Measurements from ENCODE around the gene EFL1.
"Not testable (repeated sequence)": the region's sequence is repeated elsewhere in the genome, so short reads cannot be mapped to it uniquely, and the experiment has no call there.

EFL1 gene

DNA sequence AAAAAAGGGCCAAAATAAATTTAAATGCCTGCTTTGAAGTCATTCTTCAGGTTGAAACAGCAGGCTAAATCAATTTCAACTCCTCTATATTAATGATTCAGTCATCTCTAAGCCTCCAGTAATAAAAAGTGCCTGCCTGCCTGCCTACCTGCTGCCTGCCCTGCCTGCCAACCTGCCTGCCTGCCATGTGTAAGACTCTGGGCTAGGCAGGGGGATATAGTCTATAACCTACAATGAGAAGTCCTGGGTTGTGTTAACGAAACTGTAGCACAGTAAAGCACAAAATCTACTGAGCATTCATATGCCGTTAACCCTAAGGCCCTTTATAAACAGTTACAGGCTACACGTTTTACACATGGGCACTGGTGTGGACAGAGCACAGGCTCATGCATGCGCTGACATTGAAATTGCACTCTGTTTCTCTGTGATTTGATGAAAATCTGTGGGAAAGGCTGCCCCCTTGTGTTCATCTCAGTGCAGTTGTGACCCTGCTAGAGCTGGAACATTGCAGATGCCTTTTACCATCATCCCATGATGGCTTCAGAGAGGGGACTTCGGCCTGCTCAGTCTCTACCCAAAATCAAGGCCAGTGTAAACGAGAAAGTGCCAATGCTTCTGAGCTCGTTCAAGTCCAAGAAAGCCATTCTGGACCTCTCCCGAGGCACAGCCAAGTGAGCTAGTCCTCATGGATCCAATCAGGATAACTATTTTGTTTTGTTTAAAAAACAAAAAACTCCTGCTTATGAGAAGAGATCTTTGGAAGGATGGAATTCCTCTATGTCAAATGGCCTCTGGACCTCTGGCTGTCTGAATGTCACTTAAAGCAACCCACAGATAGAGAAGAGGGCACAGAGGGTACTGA lies 64.6 kb downstream of the EFL1 start:
- peak; percentile 50 for DNase-seq (ENCODE audit: low spot score)

DNA sequence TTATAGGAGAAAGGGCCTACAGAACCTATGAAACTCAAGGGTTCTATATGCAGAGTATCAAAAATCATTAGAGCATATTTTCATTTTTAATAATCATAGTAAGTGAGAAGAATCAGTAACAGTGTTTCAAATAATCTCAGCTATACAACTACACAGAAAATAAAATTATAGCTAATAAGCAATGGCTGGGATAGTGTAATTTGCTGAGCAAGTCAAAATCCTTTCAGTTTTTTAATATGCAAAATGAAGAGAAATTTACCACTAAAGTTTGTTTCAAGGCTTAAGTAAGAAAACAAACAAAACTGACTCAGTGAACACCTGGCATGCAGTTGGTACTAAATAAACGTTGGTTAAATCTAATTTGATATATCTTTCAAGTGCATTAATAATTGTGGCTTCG lies 66.2 kb downstream of the EFL1 start:
- DNase-seq (ENCODE audit: low spot score), result no peak

DNA sequence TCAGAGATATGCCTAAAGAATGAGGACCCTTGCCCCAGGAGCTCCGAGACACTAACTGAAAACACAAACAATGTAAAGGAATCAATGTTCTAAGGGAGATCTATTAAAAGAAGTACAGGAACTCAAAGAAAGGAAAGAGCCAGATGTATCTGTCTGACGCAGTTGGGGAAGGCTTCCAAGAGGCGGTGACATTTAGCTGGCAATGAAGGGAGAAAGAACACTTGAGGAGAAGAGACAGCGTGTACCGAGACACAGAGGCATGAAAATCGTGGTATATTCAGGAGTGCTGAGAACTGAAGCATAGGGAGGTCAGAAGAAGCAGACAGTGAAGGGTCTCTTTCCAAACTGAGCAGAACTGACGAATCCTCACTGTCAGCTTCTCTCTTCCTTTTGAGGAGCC lies 66.7 kb downstream of the EFL1 start:
- DNase-seq (ENCODE audit: low spot score), result not testable (repeated sequence)

DNA sequence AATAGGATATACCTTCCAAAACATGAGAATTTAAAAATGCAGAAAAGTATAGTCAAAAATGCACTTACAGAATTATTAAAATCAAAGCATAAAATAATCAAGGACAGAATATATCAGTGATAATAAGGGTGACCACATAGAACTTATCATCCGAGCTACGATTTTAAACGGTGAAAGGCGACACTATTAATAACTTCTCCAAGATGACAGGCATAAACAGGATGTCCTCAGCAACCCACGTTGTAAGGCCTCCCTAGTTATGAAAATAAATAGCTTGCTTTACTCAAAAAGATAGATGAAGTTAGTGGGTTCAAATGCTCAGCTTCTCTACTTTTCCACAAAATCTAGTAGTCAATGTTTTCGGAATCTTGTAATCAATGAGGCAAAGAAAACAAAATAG lies 68.0 kb downstream of the EFL1 start:
- DNase-seq (ENCODE audit: low spot score), result not testable (repeated sequence)

DNA sequence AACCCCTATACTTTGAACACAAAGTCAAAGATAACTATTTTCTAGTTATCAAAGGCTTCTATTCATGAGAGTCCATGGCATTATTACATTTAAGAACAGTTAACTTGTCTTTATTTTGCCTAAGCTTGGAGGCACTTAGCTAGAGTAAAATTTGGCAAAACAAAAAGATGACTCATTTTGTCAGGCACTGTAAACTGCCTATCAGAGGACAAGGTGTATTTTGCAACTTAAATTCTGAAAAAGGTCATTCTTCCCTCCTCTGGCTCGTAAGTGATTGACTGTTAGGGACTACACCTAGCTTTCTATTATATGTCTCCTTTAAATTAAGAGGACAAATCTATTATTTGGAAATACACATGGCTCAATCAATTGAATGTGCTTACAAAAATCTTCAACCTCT lies 69.1 kb downstream of the EFL1 start:
- DNase-seq (ENCODE audit: low spot score), result not testable (repeated sequence)

DNA sequence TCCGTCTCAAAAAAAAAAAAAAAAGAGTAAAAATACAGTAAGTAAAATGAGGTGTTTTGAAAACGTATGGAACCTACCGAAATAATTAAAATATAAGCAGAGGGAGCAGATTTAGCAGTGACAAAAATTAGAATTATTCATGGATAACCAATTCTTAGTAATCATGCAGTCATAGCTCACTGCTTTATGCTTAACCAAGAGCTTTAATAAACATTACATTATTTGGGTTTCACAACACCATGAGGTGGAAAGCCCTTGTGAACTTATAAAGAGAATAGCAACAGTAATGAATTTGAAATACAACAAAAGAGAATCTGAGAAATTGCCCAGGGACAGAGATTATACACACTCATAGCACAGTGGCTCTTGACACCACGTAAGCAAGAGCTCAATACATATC lies 70.1 kb downstream of the EFL1 start:
- DNase-seq (ENCODE audit: low spot score), result not testable (repeated sequence)

DNA sequence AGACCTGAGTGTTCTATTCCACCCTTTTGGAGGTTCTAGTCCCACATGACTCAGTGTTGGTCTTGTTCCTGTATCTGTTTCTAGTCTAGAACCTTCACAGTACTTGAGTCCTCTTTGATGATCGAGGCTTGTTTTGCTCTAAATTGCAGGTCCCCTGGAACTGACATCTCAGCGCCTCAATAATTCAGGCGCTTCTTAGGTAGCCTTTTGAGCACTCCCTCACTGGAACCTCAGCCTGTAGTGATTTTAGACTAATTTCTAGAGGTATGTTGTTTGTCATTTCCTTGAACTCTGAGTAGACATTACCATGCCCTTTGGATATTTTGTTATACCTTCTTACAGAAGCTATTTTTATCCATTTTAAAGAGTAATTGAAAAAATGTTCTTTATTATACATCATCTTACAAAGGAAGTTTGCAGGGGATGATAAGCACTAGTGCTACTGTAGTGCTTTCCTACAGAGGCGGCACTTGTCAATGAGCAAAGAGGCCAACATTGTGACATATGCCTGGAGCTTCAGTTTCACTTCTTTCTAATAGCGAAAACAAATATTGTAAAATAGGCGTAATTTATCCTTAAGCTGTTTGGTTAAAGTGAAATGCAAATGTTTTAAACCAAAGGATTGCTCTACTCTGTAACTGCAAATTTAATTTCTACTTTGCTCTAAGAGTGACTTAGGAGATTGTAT lies 75.7 kb downstream of the EFL1 start:
- DNase-seq (ENCODE audit: low spot score), result no peak

DNA sequence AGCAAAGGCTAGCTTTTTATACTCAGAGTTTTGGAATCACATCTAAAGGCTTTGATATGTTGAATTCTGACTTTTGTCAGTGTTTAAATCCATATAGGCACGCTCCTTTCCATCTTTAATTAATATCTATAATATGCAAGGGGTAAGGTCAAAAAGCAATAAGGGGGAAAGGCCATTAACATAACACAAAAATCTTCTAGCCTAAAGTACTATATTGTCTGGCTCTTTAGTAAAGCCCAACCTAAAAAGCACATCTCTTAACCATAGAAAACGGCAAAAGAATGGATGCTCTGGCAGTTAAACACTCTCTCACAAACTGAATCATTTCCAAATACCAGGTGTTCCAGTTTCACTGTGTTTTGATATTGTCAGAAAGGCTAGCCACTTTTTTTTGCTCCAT lies 76.4 kb downstream of the EFL1 start:
- no peak for DNase-seq (ENCODE audit: low spot score)

DNA sequence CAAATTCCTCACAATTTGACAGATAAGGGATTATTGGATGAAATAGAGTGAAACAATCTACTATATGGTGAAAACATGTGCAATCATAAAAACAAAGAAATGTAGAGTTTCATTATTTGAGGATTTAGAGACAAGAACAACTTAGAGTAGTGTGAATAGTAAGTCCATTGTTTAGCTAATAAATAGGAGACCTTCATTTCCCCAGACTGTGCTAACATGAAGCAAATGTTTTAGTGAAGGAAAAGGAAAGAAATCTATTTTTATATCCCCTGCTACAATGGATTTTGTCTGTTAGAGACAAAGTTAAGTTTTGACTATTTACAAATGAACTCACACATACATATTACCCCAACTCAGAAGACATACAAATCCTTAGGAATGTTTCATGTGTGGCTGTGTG lies 77.8 kb downstream of the EFL1 start:
- no peak for DNase-seq (ENCODE audit: low spot score)

DNA sequence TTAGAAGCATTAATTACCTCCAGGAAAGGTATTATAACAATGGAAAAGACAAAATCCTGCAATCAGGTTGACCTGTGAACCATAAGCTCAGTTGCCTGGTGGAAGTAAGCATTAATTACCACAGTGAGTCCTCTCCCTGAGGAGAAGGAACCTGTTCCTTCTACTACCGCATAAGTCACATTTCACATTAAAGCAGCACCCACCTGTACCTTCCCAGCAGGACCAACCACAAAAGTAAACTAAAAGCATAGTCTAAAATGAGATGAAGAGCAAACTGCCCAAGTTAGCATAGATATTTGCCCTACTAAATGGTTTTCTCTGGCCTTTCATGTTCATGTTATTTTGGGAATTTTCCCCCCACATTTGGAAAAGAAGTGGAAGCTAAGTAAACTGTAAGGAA lies 78.2 kb downstream of the EFL1 start:
- DNase-seq (ENCODE audit: low spot score), result no peak

DNA sequence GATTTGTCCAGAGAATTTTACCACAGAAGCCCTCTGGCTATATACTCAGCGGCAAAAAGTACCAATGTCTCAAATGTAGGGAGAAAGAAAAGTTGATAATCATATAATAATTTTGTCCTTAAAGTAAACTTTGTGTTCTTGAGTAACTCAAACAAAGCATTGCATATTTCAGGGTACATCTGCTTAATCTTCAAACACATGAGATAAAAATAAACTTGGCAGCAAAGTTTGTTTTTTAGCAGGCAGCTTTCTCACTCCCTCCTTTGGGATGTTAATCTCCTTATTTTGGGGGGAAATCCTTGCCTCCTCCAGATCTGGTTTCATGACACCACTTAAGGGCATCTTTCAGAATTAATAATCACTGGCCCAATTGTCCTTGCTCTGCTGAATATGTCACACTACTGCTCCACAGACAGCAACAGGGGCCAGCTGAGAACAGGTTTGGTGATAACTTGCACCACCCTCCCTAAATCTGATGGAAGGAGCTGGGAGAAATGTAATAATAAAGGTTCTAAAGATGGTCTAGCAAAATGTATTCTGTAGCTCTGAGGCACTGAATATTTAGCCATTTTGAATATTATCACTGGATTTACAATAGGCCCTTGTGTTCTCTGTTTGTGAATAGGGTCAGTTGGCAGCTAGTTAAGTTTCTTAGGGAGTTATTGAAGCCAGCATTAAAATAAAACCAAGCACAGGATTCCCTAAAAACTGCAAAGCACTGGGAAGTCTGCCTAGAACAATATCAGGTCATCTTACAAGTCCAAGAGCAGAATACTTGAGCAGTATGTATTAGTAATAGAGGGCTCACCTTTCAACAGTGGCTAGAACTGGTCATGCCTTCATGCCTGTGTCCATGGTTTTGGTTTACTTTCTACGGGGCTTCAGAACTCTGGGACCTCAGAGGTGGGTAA lies 79.2 kb downstream of the EFL1 start:
- DNase-seq (ENCODE audit: low spot score), result no peak

DNA sequence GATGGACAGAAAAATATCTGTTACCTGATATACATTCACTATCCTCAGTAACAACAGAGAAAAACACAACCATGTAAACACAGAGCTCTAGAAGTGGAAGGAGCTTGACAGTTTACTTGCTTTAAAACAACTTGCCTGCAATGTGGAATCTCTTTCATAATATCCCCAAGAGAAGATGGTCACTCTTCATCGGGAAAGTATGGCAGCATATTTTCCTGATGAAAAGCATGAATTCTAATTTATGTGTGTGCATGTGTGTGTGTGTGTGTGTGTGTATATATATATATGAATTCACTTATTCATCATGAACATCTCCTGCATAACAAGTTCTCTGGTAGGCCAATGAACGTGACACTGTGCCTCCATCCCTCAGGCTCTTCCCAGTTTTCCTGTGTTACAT lies 81.2 kb downstream of the EFL1 start:
- no peak for DNase-seq (ENCODE audit: low spot score)

DNA sequence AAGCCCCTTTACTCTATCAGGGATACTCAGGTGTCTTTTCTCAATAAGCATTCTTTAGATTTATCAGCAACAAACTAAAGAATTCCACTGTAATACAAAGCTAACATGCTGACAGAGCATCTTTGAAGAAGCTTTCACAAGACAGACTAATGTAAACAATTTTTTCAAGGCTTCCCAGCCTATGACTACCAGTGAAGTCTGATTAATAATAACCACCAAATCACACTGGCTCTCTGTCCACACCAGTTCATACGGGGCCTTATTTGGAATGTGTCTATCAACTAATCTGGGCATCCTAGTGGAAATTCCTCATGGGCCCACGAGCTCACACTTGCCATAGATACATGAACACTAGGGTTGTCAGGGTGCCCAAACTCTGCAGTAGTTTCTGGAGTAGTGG lies 84.5 kb downstream of the EFL1 start:
- DNase-seq (ENCODE audit: low spot score), result peak; percentile 51

DNA sequence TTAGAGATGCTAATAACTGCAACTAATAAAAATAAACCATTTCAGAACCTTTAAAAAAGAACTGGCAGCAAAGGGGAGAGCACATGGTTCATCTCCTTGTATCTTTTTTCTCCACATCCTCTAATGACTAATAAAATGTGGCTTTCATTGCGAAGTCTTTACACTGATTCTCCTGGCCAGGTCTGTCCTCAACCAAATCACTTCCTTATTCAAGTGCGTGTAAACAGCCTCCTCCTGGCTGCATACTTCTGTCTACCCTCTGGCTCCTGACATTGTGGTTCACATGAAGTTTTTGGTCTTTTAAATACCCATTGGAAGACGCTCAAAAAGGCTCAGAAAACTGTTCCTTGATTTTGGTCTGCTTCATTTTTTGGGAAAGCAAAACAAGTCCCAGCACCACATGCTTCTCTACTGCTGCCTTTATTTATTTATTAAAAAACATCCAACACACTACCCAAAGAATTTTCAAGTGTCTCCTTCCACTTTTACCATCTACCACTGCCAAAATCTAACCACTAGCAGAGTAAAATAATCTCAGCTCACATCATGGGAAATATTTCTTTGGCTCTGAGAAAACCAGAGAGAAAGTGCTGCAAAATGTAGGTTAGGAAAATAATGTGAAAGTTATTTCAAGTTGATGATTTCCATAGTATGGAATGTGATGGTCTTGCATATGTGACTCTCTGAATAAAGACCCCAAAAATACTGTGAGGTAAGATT lies 85.1 kb downstream of the EFL1 start:
- DNase-seq (ENCODE audit: low spot score), result no peak

DNA sequence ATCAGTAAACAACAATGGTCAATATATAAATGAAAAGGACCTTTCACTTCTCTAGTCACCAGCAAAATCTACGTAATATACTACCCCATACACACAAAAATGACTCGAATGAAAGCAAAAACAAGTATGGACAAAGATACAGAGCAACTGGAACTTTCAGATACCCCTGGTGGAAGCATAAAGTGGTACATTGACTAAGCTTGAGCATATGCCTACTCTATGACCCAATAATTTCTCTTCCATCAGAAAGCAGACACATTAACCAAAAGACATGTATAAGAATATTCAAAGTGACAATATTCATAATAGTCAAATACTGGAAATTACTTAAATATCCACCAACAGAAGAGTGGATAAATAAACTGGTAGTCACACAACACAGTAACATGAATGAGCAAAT lies 86.0 kb downstream of the EFL1 start:
- no peak for DNase-seq (ENCODE audit: low spot score)

DNA sequence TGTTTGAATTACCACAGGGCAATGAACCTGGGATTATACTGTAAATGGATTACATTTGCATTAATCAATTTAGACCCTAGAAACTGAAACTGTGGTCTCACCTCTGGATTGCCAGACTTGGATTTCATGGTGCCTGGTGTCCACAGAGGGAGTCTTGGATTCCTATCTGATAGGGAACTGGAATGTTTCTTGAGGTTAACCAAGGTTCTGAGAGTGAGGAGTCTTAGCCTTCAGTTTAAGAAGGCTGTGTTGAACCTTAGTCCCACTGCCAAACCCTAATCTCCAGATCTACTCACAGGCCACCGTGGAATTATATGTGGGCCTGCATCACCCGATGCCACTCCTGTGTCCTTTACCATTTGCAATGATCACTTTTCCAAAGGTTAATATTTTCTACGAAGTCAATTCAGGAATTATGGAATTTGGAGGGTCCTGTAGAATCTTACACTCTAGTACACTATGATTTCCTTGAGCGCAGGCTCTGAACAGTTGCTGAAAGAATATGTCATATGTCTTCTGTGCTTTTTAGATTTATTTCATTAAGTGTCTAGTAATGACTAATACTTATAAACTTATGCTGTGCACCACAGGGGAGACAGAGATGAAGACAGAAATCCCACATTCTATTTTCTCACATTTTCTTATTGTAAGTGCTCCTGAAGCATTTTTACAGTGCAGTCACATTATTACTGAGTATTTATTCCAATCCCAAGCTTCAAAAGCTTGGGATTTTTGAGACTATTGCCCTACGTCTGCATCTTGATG lies 87.9 kb downstream of the EFL1 start:
- no peak for DNase-seq (ENCODE audit: low spot score)

DNA sequence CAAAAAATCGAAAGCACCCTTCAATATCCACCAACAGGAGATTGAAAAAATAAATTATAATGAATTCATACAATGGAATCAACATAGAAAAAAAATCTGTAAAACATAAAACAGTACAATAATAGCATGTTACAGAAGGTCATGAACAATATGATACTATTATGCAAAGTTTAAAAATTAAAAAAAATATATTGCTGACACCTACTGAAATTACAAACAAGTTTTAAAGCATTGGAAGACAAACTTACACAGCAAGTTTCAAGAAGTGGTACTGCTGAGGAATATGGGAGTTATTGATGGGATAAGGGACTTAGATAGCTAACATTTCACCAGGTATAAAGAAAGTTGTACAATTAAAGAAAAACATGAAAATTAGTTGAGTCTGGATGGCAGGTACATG lies 89.4 kb downstream of the EFL1 start:
- DNase-seq (ENCODE audit: low spot score), result no peak

DNA sequence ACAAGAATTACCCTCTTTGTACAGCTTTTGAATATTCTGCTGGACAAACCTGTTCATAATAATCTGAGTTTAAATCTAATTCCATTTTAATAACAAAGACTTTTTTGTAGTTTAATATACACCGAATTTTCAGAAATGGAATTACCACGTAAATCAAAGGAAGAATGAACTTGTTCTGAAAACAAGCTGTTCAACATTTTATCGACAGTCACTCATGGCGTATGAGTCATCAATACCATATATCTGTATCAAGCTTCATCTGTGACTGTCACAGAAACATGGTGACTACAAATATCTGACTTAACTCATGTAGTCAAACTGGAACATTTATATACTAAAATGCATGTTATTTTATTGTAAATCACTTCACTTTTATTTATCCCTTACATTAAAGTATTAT lies 90.0 kb downstream of the EFL1 start:
- DNase-seq (ENCODE audit: low spot score), result no peak

DNA sequence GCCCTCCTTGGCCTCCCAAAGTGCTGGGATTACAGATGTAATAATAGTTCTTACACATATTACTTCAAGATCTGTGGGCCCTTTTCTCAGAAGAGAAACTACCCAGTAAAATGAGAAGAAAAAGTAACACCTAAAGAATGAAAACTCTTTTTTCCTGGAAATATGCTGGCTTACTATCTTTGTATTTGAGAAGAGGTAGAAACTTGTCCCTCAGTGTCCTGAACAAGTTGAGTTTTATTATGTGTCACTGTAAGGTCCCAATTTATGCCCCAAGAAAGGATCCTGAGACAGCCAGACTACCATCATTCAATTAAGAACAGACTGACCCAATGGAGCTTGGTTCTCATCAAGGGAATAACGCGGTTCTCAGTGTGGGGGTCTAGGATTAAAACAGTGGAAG lies 93.8 kb downstream of the EFL1 start:
- DNase-seq (ENCODE audit: low spot score), result no peak

DNA sequence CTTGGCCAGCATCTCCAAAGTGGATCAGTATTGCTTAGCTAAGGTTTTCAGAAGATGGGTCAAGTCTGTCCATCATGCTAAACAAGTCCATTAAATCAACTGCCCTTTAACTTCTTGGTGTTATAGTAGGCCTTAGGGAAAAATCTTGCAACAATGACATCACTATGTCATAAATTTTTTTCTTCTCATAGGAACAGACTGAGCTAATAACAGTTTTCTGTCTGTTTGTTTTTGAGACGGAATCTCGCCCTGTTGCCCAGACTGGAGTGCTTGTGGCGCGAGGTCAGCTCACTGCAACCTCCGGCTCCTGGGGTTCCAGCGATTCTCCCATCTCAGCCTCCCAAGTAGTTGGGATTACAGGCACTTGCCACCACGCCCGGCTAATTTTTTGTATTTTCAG lies 94.2 kb downstream of the EFL1 start:
- DNase-seq (ENCODE audit: low spot score), result no peak

DNA sequence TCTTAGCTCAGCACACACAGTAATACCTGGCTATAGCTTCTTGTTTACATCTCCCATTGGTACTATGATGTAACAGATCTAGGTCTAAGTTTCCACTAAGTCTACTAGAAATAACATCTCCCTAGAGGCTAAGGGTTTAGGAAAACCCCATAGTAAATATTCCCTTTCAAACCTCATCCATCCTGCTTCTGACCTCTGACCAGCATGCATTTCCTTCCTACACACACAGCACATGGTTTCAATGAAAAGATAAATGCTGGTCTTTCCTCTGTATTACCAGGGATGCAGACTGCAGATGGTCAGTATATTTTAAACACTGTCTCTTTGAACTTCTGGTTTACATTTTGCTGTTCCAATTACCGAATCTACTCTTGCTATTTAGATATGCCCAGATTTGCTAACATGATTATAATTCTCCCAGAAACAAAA lies 96.6 kb downstream of the EFL1 start:
- no peak for DNase-seq (ENCODE audit: low spot score)

All from hepatic stellate cell (primary cell).